ENCODE results near the gene PLET1. TPM values are rescaled to one million over a fixed set of nuclear protein-coding genes. Genes with fewer than 3 reads are reported as not detected.
A peak's percentile ranks its signal among the peaks of the same experiment; 100 is the strongest.

The PLET1 gene
- total and polyA plus RNA-seq, 10 donors = not detected

DNA sequence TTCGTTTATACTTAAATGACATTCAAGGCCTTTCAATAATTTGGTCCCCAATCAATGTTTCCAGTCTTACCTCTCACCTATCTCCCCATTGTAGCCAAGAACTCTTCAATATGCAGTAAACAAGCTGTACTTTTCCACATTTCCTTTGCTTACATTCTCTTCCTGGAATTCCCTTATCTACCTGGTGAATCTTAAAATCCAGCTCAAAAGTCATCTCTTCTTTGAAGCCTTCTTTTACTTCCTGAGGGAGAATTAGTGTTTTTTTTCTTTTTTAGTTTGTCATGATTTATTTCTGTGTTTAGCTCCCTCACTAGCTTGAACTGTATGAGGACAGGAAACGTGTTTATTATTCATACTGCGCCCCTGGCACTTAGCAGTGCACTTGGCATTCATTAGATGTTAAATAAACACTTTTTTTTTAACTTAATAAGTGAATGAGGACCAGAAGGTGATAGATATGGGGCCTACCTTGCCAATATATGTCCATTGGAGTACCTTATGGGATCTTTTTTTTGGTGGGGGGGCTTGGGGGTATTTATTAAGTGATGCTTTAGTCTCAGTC lies 39.3 kb downstream of the PLET1 start:
- no peak for DNase-seq
- WGBS, 5 donors = 61 to 77% (median 73%) methylated on average over 3 of the region's 3 CpGs
- intact Hi-C loops (cut with DNase I; ENCODE audit: low total_unique reads) = loop anchor here (2.0 kb wide), 1 partner anchor 59 kb away; no protein-coding TSS in a partner anchor

DNA sequence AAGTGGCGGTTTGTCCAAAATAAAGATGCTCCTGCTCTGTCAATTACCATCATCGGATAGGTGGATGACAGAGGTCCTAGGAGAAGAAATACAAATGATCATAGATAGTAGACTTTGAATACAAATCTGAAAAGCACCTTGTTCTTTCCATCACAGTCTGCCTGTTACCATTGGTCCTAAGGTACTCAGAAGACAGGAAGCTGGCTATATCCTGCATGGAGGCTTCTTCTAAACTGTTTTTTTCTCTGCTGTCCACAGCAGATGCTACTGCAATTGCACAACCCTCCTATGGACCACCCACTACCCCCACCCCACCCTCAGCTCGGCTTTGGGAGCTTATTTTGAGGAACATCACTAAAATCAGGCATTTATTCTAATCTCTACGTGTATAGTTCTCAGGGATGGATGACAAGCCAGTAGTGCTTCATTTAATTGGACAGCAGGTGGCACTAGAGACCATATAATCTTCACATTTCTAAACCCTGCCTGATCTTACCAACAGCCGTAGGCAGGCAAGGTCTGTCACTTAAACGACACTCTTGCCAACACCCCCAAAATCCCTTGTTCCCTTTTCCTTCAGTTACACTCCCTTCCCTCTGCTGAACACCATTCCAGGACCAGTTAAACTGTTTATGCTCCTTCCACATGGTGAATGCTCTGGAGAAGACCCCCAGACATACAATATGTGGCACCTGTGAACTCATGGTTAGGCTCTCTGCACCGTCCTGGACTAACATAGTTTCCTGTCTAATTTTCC lies 41.0 kb downstream of the PLET1 start:
- no peak for TF ChIP-seq POLR2AphosphoS5 (IDR thresholded peaks at IDR 0.05)
- TF ChIP-seq, protein P1, sequence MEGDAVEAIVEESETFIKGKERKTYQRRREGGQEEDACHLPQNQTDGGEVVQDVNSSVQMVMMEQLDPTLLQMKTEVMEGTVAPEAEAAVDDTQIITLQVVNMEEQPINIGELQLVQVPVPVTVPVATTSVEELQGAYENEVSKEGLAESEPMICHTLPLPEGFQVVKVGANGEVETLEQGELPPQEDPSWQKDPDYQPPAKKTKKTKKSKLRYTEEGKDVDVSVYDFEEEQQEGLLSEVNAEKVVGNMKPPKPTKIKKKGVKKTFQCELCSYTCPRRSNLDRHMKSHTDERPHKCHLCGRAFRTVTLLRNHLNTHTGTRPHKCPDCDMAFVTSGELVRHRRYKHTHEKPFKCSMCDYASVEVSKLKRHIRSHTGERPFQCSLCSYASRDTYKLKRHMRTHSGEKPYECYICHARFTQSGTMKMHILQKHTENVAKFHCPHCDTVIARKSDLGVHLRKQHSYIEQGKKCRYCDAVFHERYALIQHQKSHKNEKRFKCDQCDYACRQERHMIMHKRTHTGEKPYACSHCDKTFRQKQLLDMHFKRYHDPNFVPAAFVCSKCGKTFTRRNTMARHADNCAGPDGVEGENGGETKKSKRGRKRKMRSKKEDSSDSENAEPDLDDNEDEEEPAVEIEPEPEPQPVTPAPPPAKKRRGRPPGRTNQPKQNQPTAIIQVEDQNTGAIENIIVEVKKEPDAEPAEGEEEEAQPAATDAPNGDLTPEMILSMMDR (IDR thresholded peaks at IDR 0.05 in 8 of 11, conservative IDR thresholded peaks at IDR 0.05 in 3 of 11) = peak; percentile 74 to 94 (median 86)

More for the DNA sequence above, 39.3 kb downstream of the PLET1 start:
- H3K4me3 ChIP-seq = no peak overlapping the region
- no peaks in the 10 kb centered on the region for H3K36me3 ChIP-seq
- H3K27ac ChIP-seq = no peak overlapping the region
- H3K27me3 ChIP-seq (replicated peaks in 1 of 7) = no peaks in the 10 kb centered on the region
- TF ChIP-seq POLR2AphosphoS5 (IDR thresholded peaks at IDR 0.05) (no peak), POLR2A (IDR thresholded peaks at IDR 0.05) (no peak)
- TF ChIP-seq, protein P1 (IDR thresholded peaks at IDR 0.05 in 8 of 11, conservative IDR thresholded peaks at IDR 0.05 in 3 of 11) = no peak
- H3K9me3 ChIP-seq = no peaks in the 10 kb centered on the region
- H3K4me1 ChIP-seq = peaks cover 0 to 13% (median 5%) of the 10 kb centered on the region in 6 donors

DNA sequence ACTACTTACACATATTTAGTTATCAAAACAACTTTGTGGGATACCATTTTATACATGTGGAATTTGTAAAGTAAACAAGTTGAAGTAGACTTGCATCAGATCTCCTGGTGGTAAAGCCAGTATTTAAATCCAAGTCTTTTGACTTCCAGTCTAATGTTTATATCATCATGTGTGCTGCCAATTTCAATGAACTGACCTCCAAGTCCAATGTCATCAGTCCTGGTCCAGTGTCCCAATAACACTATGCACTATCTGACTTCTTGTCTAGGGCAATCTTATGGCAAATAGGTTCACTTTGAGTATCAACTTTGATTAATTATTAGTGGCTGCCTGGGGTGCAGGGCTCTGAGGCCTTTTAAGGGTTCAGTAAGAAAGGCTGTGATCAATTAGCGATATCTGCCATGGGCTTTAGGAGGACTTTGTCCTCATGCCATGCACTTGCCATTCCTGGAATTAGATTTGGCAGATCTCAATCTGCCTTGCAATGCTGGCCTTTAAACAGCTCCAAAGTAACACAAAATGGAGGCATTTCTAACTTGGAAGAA lies 44.0 kb downstream of the PLET1 start:
- Histone ChIP-seq H3K9me3 (no peaks in the 10 kb centered on the region), H3K27me3 (replicated peaks in 1 of 7) (no peaks in the 10 kb centered on the region), H3K4me3 (no peak overlapping the region), H3K4me1 (peaks cover 0 to 8% (median 5%) of the 10 kb centered on the region in 6 donors), H3K27ac (no peak overlapping the region), H3K36me3 (no peaks in the 10 kb centered on the region)
- TF ChIP-seq POLR2AphosphoS5 (IDR thresholded peaks at IDR 0.05) (no peak), POLR2A (IDR thresholded peaks at IDR 0.05) (no peak)
- TF ChIP-seq, protein P1 (IDR thresholded peaks at IDR 0.05 in 8 of 11, conservative IDR thresholded peaks at IDR 0.05 in 3 of 11) = no peak
- WGBS, 5 donors = 95 to 100% (median 96%) methylated on average over 1 of the region's 1 CpG
- intact Hi-C loops (cut with DNase I; ENCODE audit: low total_unique reads) = loop anchor here (10.0 kb wide), 2 partner anchors 1068 to 1318 kb away; no protein-coding TSS in a partner anchor
- no peak for DNase-seq

More for the DNA sequence above, 41.0 kb downstream of the PLET1 start:
- no peaks in the 10 kb centered on the region for H3K36me3 ChIP-seq
- H3K27ac ChIP-seq = no peak overlapping the region
- intact Hi-C loops (cut with DNase I; ENCODE audit: low total_unique reads) = loop anchor here (2.0 to 10.0 kb wide), 3 partner anchors 61 to 1315 kb away; no protein-coding TSS in a partner anchor
- WGBS, 5 donors = 35 to 39% (median 36%) methylated on average over 7 of the region's 7 CpGs
- peak; percentile 70 for DNase-seq
- H3K4me3 ChIP-seq = no peak overlapping the region
- H3K9me3 ChIP-seq = no peaks in the 10 kb centered on the region
- H3K27me3 ChIP-seq (replicated peaks in 1 of 7) = no peaks in the 10 kb centered on the region
- peaks cover 0 to 8% (median 5%) of the 10 kb centered on the region in 6 donors for H3K4me1 ChIP-seq

DNA sequence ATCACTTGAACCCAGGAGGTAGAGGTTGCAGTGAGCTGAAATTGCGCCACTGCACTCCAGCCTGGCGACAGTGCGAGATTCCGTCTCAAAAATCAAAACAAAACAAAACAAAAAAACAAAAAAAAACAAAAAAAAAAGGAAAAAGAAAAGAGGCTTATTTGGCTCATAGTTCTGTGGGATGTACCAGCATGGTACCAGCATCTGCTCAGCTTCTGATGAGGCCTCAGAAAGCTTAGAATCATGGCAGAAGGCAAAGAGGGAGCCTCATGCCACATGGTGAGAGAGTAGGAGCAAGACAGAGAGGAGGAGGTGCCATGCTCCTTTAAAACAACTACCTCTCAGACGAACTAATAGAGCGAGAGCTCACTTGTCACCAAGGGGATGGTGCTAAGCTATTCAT lies 45.0 kb downstream of the PLET1 start:
- WGBS, 5 donors = 88 to 97% (median 89%) methylated on average over 6 of the region's 6 CpGs
- DNase-seq = no peak
- H3K4me1 ChIP-seq = peaks cover 0 to 8% (median 6%) of the 10 kb centered on the region in 6 donors
- TF ChIP-seq, protein P1 (IDR thresholded peaks at IDR 0.05 in 8 of 11, conservative IDR thresholded peaks at IDR 0.05 in 3 of 11) = no peak
- TF ChIP-seq POLR2AphosphoS5 (IDR thresholded peaks at IDR 0.05) (no peak), POLR2A (IDR thresholded peaks at IDR 0.05) (no peak)
- H3K4me3 ChIP-seq = no peak overlapping the region
- H3K9me3 ChIP-seq = no peaks in the 10 kb centered on the region
- no peaks in the 10 kb centered on the region for H3K36me3 ChIP-seq
- H3K27me3 ChIP-seq (replicated peaks in 1 of 7) = no peaks in the 10 kb centered on the region
- no peak overlapping the region for H3K27ac ChIP-seq
- intact Hi-C loops (cut with DNase I; ENCODE audit: low total_unique reads) = loop anchor here (10.0 kb wide), 2 partner anchors 1069 to 1319 kb away; no protein-coding TSS in a partner anchor
